Spleen (tissue), 11 donors: ENCODE measurements around the gene CHRM1. TPM values are rescaled to one million over a fixed set of nuclear protein-coding genes. Genes with fewer than 3 reads are reported as not detected.

Experiments used
- DNase-seq: peaks from one replicate; pipeline ENCODE4 v3.0.0-alpha.2; 2020
- H3K27ac ChIP-seq, 8 donors: fragments of 200-600 bp; sonication (generic) in 7 of 8; 1 replicate in 4 of 8; 2 replicates in 4 of 8; pipeline versions ENCODE4 v1.5.0 to v1.8.0; 2016 to 2021; ENCODE audit warnings: inconsistent platforms in 4 of 8, mild to moderate bottlenecking in 4 of 8, moderate library complexity in 1 of 8
- H3K27me3 ChIP-seq, 7 donors: fragments of 200-600 bp; sonication (generic) in 6 of 7; replicated peaks in 1 of 7; 1 replicate in 4 of 7; 2 replicates in 3 of 7; pipeline versions ENCODE4 v1.5.0 to v1.8.0; 2016 to 2021; ENCODE audit warnings: inconsistent platforms in 3 of 7, mild to moderate bottlenecking in 1 of 7
- H3K36me3 ChIP-seq, 6 donors: fragments of 200-600 bp; sonication (generic) in 5 of 6; 1 replicate in 4 of 6; 2 replicates in 2 of 6; pipeline versions ENCODE4 v1.5.0 to v1.8.0; 2016 to 2021; ENCODE audit warnings: inconsistent platforms in 2 of 6
- H3K4me1 ChIP-seq, 6 donors: fragments of 200-600 bp; sonication (generic) in 5 of 6; 1 replicate in 3 of 6; 2 replicates in 3 of 6; pipeline versions ENCODE4 v1.5.0 to v1.8.0; 2016 to 2021; ENCODE audit warnings: inconsistent platforms in 3 of 6
- H3K4me3 ChIP-seq, 8 donors: fragments of 200-600 bp; sonication (generic) in 7 of 8; 1 replicate in 4 of 8; 2 replicates in 4 of 8; pipeline versions ENCODE4 v1.5.0 to v1.8.0; 2016 to 2021; ENCODE audit warnings: inconsistent platforms in 4 of 8, mild to moderate bottlenecking in 4 of 8, moderate library complexity in 2 of 8
- H3K9me3 ChIP-seq, 8 donors: fragments of 200-600 bp; sonication (generic) in 7 of 8; 1 replicate in 4 of 8; 2 replicates in 4 of 8; pipeline versions ENCODE4 v1.5.0 to v1.8.0; 2016 to 2021; ENCODE audit warnings: inconsistent platforms in 4 of 8
- CTCF ChIP-seq, 11 experiments: fragments of 200-600 bp in 7 of 11; fragments of 450-650 bp in 4 of 11; sonication (generic) in 4 of 11; IDR thresholded peaks in 8 of 11; conservative IDR thresholded peaks in 3 of 11; 1 replicate in 7 of 11; 2 replicates in 4 of 11; pipeline versions ENCODE4 v1.4.0 to v1.8.0; 2016 to 2021; ENCODE audit warnings: antibody characterized with exemption in 11 of 11, inconsistent platforms in 4 of 11, mild to moderate bottlenecking in 1 of 11
- POLR2A ChIP-seq, 3 donors: fragments of 450-650 bp; IDR thresholded peaks; one replicate each; pipeline ENCODE4 v1.5.1; 2017; ENCODE audit warnings: antibody characterized with exemption in 3 of 3, mild to moderate bottlenecking in 1 of 3
- POLR2AphosphoS5 ChIP-seq, 3 donors: sonication (generic); formaldehyde crosslinking; IDR thresholded peaks; one replicate each; pipeline ENCODE4 v1.5.1; 2017; ENCODE audit warnings: antibody characterized with exemption in 3 of 3
- WGBS, 5 donors: extraction: QIAGEN DNeasy Blood & Tissue Kit in 3 of 5; methylation state at CpG; one replicate each; pipeline versions ENCODE4 v1.1.5 to v1.1.7; 2013 to 2018; 5-methylcytosine and 5-hydroxymethylcytosine counted together
- intact Hi-C: fragments of 100-400 bp; cut with DNase I; formaldehyde crosslinking; loops from one replicate; pipeline ENCODE4 v1.15.0; 2023; ENCODE audit warnings: low total_unique reads
- polyA plus RNA-seq, 3 donors: library from polyadenylated mRNA; stranded (reverse); fragments of 200-250 nt; gene quantifications; one replicate each; pipeline ENCODE4 v1.2.1, GENCODE V29; 2013
- total RNA-seq, 7 donors: library from RNA; depleted of rRNA in 3 of 7; stranded (reverse); fragments of >200 nt in 3 of 7; fragmentation: NEBNext Ultra II Directional in 4 of 7; extraction: Animal tissue kit (Norgen Biotek cat#: 25700) in 4 of 7; gene quantifications; one replicate each; pipeline versions ENCODE4 v1.1.0 to v1.2.1, GENCODE V29; 2016 to 2021
- donor health status: healthy with polysubstance abuse.
- donor health status: DM: no; HTN: no; CAD: no; lungs with moderate emphysema.
- donor health status: DM: no; HTN: no; CAD: no.
- donor health status: Bipolar disorder and iron deficiency.
- donor health status: healthy.
- donor health status: DM: no; HTN: no; CAD: no.
- donor health status: DM: yes; HTN: yes; CAD: no.

CHRM1 gene
- total and polyA plus RNA-seq, 10 donors: not detected

- Histone ChIP-seq H3K4me1 (peaks cover 0 to 3% (median 1%) of the 10 kb centered on the region in 6 donors), H3K27ac (no peak overlapping the region), H3K27me3 (peaks cover 0 to 6% (median 0%) of the 10 kb centered on the region in 7 donors), H3K36me3 (no peaks in the 10 kb centered on the region), H3K4me3 (no peak overlapping the region), H3K9me3 (no peaks in the 10 kb centered on the region)
- TF ChIP-seq POLR2A (IDR thresholded peaks at IDR 0.05): no peak
- no peak for TF ChIP-seq POLR2AphosphoS5 (IDR thresholded peaks at IDR 0.05)
- no peak for TF ChIP-seq CTCF (IDR thresholded peaks at IDR 0.05 in 8 of 11, conservative IDR thresholded peaks at IDR 0.05 in 3 of 11)
- 75 to 88% (median 88%) methylated on average over 1 of the region's 1 CpG for WGBS, 5 donors
- intact Hi-C loops: no loop called here
- DNase-seq: no peak
These were observed 6.7 kb downstream of the CHRM1 start for GRCh38 chr11:62914416-62914815.

- no peaks in the 10 kb centered on the region for H3K36me3 ChIP-seq
- H3K27me3 ChIP-seq: peaks cover 0 to 15% (median 0%) of the 10 kb centered on the region in 7 donors
- H3K4me3 ChIP-seq: no peak overlapping the region
- no peak overlapping the region for H3K27ac ChIP-seq
- 83 to 94% (median 88%) methylated on average over 3 of the region's 3 CpGs for WGBS, 5 donors
- no peaks in the 10 kb centered on the region for H3K9me3 ChIP-seq
- no peak for DNase-seq
- no peak for TF ChIP-seq CTCF (IDR thresholded peaks at IDR 0.05 in 8 of 11, conservative IDR thresholded peaks at IDR 0.05 in 3 of 11)
- no peak for TF ChIP-seq POLR2A (IDR thresholded peaks at IDR 0.05)
- TF ChIP-seq POLR2AphosphoS5 (IDR thresholded peaks at IDR 0.05): no peak
- peaks cover 0 to 17% (median 12%) of the 10 kb centered on the region in 6 donors for H3K4me1 ChIP-seq
- intact Hi-C loops: no loop called here
These were observed 8.9 kb downstream of the CHRM1 start for GRCh38 chr11:62912268-62912667.

GRCh38 chr11:62911137-62912130 lies 9.7 kb downstream of the CHRM1 start:
- H3K36me3 ChIP-seq: no peaks in the 10 kb centered on the region
- no peak overlapping the region for H3K27ac ChIP-seq
- TF ChIP-seq POLR2AphosphoS5 (IDR thresholded peaks at IDR 0.05) (no peak), CTCF (IDR thresholded peaks at IDR 0.05 in 8 of 11, conservative IDR thresholded peaks at IDR 0.05 in 3 of 11) (no peak), POLR2A (IDR thresholded peaks at IDR 0.05) (no peak)
- peaks cover 0 to 22% (median 4%) of the 10 kb centered on the region in 7 donors for H3K27me3 ChIP-seq
- intact Hi-C loops: no loop called here
- peaks cover 0 to 17% (median 12%) of the 10 kb centered on the region in 6 donors for H3K4me1 ChIP-seq
- H3K4me3 ChIP-seq: no peak overlapping the region
- no peak for DNase-seq
- WGBS, 5 donors: 71 to 77% (median 73%) methylated on average over 13 to 14 of the region's 14 CpGs
- no peaks in the 10 kb centered on the region for H3K9me3 ChIP-seq
